Testis (tissue), 3 donors: ENCODE results near the gene RASIP1. TPM values are rescaled to one million over a fixed set of nuclear protein-coding genes. Genes with fewer than 3 reads are reported as not detected.
A peak's percentile ranks its signal among the peaks of the same experiment; 100 is the strongest.
"Not testable (repeated sequence)": the region's sequence is repeated elsewhere in the genome, so short reads cannot be mapped to it uniquely, and the experiment has no call there.

Experiments
- DNase-seq: peaks from one replicate; pipeline ENCODE4 v3.0.0-alpha.2; 2019
- H3K27ac ChIP-seq, 2 donors: fragments of 200-600 bp; sonication (generic); one replicate each; pipeline ENCODE4 v1.5.1; 2019
- H3K27me3 ChIP-seq: fragments of 200-600 bp; sonication (generic); one replicate; pipeline ENCODE4 v1.5.1; 2019
- H3K36me3 ChIP-seq: fragments of 200-600 bp; sonication (generic); one replicate; pipeline ENCODE4 v1.5.1; 2017; ENCODE audit warnings: low read depth; ENCODE audit errors: missing control alignments
- H3K4me1 ChIP-seq: fragments of 200-600 bp; sonication (generic); one replicate; pipeline ENCODE4 v1.5.1; 2019
- H3K4me3 ChIP-seq, 2 donors: fragments of 200-600 bp; sonication (generic); one replicate each; pipeline ENCODE4 v1.5.1; 2017 to 2019
- H3K9me3 ChIP-seq: fragments of 200-600 bp; sonication (generic); one replicate; pipeline ENCODE4 v1.5.1; 2017
- POLR2A ChIP-seq: fragments of 450-650 bp; IDR thresholded peaks from one replicate; pipeline ENCODE4 v1.6.1; 2017; ENCODE audit warnings: antibody characterized with exemption, mild to moderate bottlenecking, moderate library complexity
- WGBS, 2 donors: methylation state at CpG; one replicate each; pipeline ENCODE4 v1.1.5; 2018; 5-methylcytosine and 5-hydroxymethylcytosine counted together
- intact Hi-C: fragments of 100-400 bp; cut with DNase I; formaldehyde crosslinking; loops from one replicate; pipeline ENCODE4 v1.15.1; 2023; ENCODE audit warnings: low total_unique reads
- polyA plus RNA-seq: library from polyadenylated mRNA; stranded (reverse); fragments of 350-450 nt; fragmentation: Illumina TruSeq; extraction: RNeasy Lipid Tissue Mini Kit (QIAGEN cat#74804); gene quantifications from one replicate; pipeline ENCODE4 v1.2.3, GENCODE V29; 2014; ENCODE audit warnings: low read depth, low replicate concordance; ENCODE audit not compliant: insufficient read depth
- total RNA-seq, 2 donors: library from RNA; depleted of rRNA; stranded (reverse); fragments of >200 nt; gene quantifications; one replicate each; pipeline ENCODE4 v1.2.3, GENCODE V29; 2016
- TF ChIP-seq, protein P1 (sequence below), 3 experiments: fragments of 450-650 bp in 2 of 3; fragments of 200-600 bp in 1 of 3; sonication (generic) in 1 of 3; IDR thresholded peaks; one replicate each; pipeline ENCODE4 v1.5.1; 2016 to 2019; ENCODE audit warnings: antibody characterized with exemption in 3 of 3, mild to moderate bottlenecking in 2 of 3, moderate library complexity in 1 of 3

Gene RASIP1
- total and polyA plus RNA-seq, 3 donors from 2014 or later: 8.8 to 21.4 (median 11.2) TPM

- no peaks in the 10 kb centered on the region for H3K27me3 ChIP-seq
- intact Hi-C loops: no loop called here
- H3K27ac ChIP-seq: no peak overlapping the region
- peaks cover 10% of the 10 kb centered on the region for H3K4me1 ChIP-seq
- peak overlapping the region; percentile 4 to 15 for H3K4me3 ChIP-seq
- WGBS, 2 donors: 22 to 41% methylated on average over 33 to 34 of the region's 34 CpGs
- no peaks in the 10 kb centered on the region for H3K9me3 ChIP-seq
- TF ChIP-seq, protein P1, sequence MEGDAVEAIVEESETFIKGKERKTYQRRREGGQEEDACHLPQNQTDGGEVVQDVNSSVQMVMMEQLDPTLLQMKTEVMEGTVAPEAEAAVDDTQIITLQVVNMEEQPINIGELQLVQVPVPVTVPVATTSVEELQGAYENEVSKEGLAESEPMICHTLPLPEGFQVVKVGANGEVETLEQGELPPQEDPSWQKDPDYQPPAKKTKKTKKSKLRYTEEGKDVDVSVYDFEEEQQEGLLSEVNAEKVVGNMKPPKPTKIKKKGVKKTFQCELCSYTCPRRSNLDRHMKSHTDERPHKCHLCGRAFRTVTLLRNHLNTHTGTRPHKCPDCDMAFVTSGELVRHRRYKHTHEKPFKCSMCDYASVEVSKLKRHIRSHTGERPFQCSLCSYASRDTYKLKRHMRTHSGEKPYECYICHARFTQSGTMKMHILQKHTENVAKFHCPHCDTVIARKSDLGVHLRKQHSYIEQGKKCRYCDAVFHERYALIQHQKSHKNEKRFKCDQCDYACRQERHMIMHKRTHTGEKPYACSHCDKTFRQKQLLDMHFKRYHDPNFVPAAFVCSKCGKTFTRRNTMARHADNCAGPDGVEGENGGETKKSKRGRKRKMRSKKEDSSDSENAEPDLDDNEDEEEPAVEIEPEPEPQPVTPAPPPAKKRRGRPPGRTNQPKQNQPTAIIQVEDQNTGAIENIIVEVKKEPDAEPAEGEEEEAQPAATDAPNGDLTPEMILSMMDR (IDR thresholded peaks at IDR 0.05): no peak
- TF ChIP-seq POLR2A: no peak
- DNase-seq: no peak
- no peaks in the 10 kb centered on the region for H3K36me3 ChIP-seq
These were observed 43.9 kb downstream of the RASIP1 start for GRCh38 chr19:48696353-48697010.

- no peak within 1 kb of the TSS for H3K27ac ChIP-seq
- intact Hi-C loops: no loop called here
These were observed 44.6 kb downstream of the RASIP1 start, which contains the start of gene FUT2 for GRCh38 chr19:48695743-48696352. Gene FUT2, plus strand, starts transcription at chr19:48695971. Its CDS starts 6,986 bp downstream, at chr19:48702957.

DNA sequence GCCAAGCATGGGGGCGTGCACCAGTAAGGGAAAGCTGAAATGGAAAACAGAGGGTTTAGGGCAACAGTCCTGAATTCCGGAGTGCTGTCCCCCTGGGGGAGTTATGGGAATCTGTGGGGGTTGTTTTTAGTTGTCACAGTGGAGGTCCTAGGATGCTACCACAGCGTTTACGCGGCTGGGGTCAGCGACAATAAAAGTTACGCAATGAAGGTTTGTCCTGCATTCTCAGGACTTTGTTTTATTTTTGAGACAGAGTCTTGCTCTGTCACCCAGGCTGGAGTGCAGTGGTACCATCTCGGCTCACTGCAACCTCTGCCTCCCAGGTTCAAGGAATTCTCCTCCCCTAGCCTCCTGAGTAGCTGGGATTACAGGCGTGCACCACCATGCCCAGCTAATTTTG is 46.8 kb downstream of the RASIP1 start:
- H3K27ac ChIP-seq, H3K4me3 ChIP-seq, H3K27me3 ChIP-seq, intact Hi-C loops, H3K9me3 ChIP-seq, H3K36me3 ChIP-seq, DNase-seq: not testable (repeated sequence)
- peaks cover 10% of the 10 kb centered on the region for H3K4me1 ChIP-seq
- 83 to 93% methylated on average over 9 of the region's 9 CpGs for WGBS, 2 donors

More at GRCh38 chr19:48695743-48696352, 44.6 kb downstream of the RASIP1 start, which contains the start of gene FUT2:
- Histone ChIP-seq H3K4me1 (peaks cover 10% of the 10 kb centered on the region), H3K4me3 (peak within 1 kb of the TSS; percentile 4 to 15), H3K27me3 (no peaks in the 10 kb centered on the region), H3K9me3 (no peaks in the 10 kb centered on the region), H3K36me3 (no peaks in the 10 kb centered on the region)
- no peak for DNase-seq
- WGBS, 2 donors: 48 to 52% methylated on average over 15 to 16 of the region's 16 CpGs
- TF ChIP-seq POLR2A: no peak
- TF ChIP-seq, protein P1 (IDR thresholded peaks at IDR 0.05): no peak

- peak overlapping the region in 1 of 2 donors; percentile 36 for H3K27ac ChIP-seq
- TF ChIP-seq, protein P1 (IDR thresholded peaks at IDR 0.05): no peak
- no peak for TF ChIP-seq POLR2A
- 66 to 73% methylated on average over 7 of the region's 7 CpGs for WGBS, 2 donors
- H3K27me3 ChIP-seq: no peaks in the 10 kb centered on the region
- no peaks in the 10 kb centered on the region for H3K9me3 ChIP-seq
- intact Hi-C loops: no loop called here
- H3K36me3 ChIP-seq: no peaks in the 10 kb centered on the region
- DNase-seq: no peak
- H3K4me3 ChIP-seq: no peak overlapping the region
- H3K4me1 ChIP-seq: peaks cover 12% of the 10 kb centered on the region
These were observed 51.0 kb downstream of the RASIP1 start for GRCh38 chr19:48689449-48689848.

DNA sequence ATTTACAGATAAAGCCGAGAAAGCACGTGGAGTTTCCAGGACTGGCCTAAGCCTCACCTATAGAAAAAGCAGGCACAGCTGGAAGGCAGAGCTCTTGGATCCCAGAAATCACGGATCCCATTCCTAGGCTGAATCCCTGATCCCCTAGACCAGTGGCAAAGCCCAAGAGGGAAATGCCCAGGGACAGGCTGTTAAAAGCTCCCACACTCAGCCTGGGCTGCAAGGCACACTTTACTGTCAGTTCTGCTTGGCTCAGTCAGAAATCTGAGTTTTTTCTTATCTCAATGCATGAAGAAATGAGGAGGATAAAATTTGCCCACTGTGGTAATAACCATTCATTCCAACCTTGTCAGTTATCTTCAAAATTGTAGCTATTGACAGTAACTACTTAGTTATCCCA is 52.6 kb downstream of the RASIP1 start:
- Histone ChIP-seq H3K4me3 (no peak overlapping the region), H3K27ac (peak overlapping the region; percentile 50 to 58), H3K4me1 (peaks cover 12% of the 10 kb centered on the region), H3K9me3 (no peaks in the 10 kb centered on the region), H3K27me3 (no peaks in the 10 kb centered on the region), H3K36me3 (no peaks in the 10 kb centered on the region)
- 66 to 83% methylated on average over 3 of the region's 3 CpGs for WGBS, 2 donors
- no peak for DNase-seq
- no peak for TF ChIP-seq POLR2A
- TF ChIP-seq, protein P1 (IDR thresholded peaks at IDR 0.05): no peak
- intact Hi-C loops: no loop called here

GRCh38 chr19:48686637-48687036 is 53.8 kb downstream of the RASIP1 start:
- intact Hi-C loops, H3K36me3 ChIP-seq, H3K27me3 ChIP-seq, H3K9me3 ChIP-seq, H3K4me3 ChIP-seq, DNase-seq: not testable (repeated sequence)
- Histone ChIP-seq H3K27ac (peak overlapping the region in 1 of 2 donors; percentile 50), H3K4me1 (peaks cover 12% of the 10 kb centered on the region)
- 91 to 93% methylated on average over 7 of the region's 7 CpGs for WGBS, 2 donors
